Measurements from ENCODE around the gene CD3D.

DNA sequence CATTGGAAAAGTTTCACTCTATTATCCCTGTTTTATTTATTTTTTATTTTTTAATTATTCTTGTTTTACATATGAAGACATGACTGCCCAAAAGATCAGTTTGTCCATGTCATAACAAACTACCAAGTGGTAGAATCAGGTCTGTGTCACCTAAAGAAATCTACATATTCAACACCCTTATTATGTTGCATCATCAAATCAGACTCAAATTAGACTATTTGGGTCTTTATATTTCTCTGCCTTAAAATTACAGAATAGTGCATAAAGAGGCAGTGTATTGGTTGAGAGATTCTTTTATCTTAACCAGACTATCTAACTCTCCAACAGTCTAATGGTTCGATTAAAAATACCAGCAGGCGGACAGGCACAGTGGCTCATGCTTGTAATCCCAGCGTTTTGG lies 40.4 kb upstream of the CD3D start:
- TF ChIP-seq, protein P1, sequence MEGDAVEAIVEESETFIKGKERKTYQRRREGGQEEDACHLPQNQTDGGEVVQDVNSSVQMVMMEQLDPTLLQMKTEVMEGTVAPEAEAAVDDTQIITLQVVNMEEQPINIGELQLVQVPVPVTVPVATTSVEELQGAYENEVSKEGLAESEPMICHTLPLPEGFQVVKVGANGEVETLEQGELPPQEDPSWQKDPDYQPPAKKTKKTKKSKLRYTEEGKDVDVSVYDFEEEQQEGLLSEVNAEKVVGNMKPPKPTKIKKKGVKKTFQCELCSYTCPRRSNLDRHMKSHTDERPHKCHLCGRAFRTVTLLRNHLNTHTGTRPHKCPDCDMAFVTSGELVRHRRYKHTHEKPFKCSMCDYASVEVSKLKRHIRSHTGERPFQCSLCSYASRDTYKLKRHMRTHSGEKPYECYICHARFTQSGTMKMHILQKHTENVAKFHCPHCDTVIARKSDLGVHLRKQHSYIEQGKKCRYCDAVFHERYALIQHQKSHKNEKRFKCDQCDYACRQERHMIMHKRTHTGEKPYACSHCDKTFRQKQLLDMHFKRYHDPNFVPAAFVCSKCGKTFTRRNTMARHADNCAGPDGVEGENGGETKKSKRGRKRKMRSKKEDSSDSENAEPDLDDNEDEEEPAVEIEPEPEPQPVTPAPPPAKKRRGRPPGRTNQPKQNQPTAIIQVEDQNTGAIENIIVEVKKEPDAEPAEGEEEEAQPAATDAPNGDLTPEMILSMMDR (IDR thresholded peaks at IDR 0.05) = no peak
- TF ChIP-seq POLR2A (IDR thresholded peaks at IDR 0.05) = no peak

Data from lower leg skin (tissue), 3 donors.